GM12873 (cell line): ENCODE data around the gene ACAA1.

Experiments used
- CTCF ChIP-seq: IDR thresholded peaks from 2 replicates; pipeline ENCODE4 v1.5.1; 2012; ENCODE audit warnings: low read depth, mild to moderate bottlenecking, moderate library complexity, low read length, control low read depth; ENCODE audit not compliant: insufficient read depth; ENCODE audit errors: missing control alignments

The ACAA1 gene

GRCh38 chr3:38136777-38137614 lies at the start of gene ACAA1:
Gene ACAA1, minus strand, starts transcription at chr3:38137127. Its CDS starts 92 bp downstream, at chr3:38137035.
- TF ChIP-seq CTCF = no peak

- no peak for TF ChIP-seq CTCF
Observed at GRCh38 chr3:38177181-38177580, 40.3 kb upstream of the ACAA1 start.

- TF ChIP-seq CTCF = no peak
Observed at GRCh38 chr3:38173834-38174418, 37.0 kb upstream of the ACAA1 start.

GRCh38 chr3:38171622-38172021 lies 34.7 kb upstream of the ACAA1 start:
- TF ChIP-seq CTCF = no peak

- no peak for TF ChIP-seq CTCF
Observed at GRCh38 chr3:38170722-38171121, 33.8 kb upstream of the ACAA1 start.

- no peak for TF ChIP-seq CTCF
Observed at GRCh38 chr3:38169027-38169317, 32.0 kb upstream of the ACAA1 start.

- no peak for TF ChIP-seq CTCF
Observed at GRCh38 chr3:38168151-38169026, 31.5 kb upstream of the ACAA1 start.
